HepG2 (cell line): ENCODE data around the gene TRAF5.
"Not testable (repeated sequence)": the region's sequence is repeated elsewhere in the genome, so short reads cannot be mapped to it uniquely, and the experiment has no call there.

Source experiments
- BRF2 ChIP-seq: sonication (generic); formaldehyde crosslinking; IDR thresholded peaks from 2 replicates; pipeline ENCODE4 v1.8.1; 2022; ENCODE audit warnings: mild to moderate bottlenecking, missing genetic modification reagents
- DR1 ChIP-seq: sonication (generic); formaldehyde crosslinking; IDR thresholded peaks from 2 replicates; pipeline ENCODE4 v1.8.0; 2021; ENCODE audit warnings: mild to moderate bottlenecking, missing genetic modification reagents, inconsistent platforms
- E2F5 ChIP-seq: sonication (generic); formaldehyde crosslinking; conservative IDR thresholded peaks from 2 replicates; pipeline ENCODE4 v1.4.0; 2020; ENCODE audit warnings: missing genetic modification reagents
- EHMT2 ChIP-seq: fragments of 200-600 bp; sonication (generic); IDR thresholded peaks from 2 replicates; pipeline ENCODE4 v1.7.0; 2017; ENCODE audit warnings: antibody characterized with exemption, low read depth, low read length, borderline replicate concordance
- EZH2 ChIP-seq: conservative IDR thresholded peaks from 2 replicates; pipeline ENCODE4 v1.6.1; 2012; ENCODE audit warnings: mild to moderate bottlenecking, low read depth, low read length, moderate library complexity
- ZNF619 ChIP-seq: sonication (generic); formaldehyde crosslinking; IDR thresholded peaks from 2 replicates; pipeline ENCODE4 v1.4.0; 2020; ENCODE audit warnings: mild to moderate bottlenecking, missing genetic modification reagents
- ZNF713 ChIP-seq: sonication (generic); formaldehyde crosslinking; IDR thresholded peaks from 2 replicates; pipeline ENCODE4 v1.4.0; 2020; ENCODE audit warnings: mild to moderate bottlenecking, missing genetic modification reagents
- TF ChIP-seq, protein P1 (sequence below): sonication (generic); formaldehyde crosslinking; IDR thresholded peaks from 2 replicates; pipeline ENCODE4 v1.4.0; 2020; ENCODE audit warnings: low read depth, missing genetic modification reagents
- TF ChIP-seq, protein P2 (sequence below): conservative IDR thresholded peaks from 2 replicates; pipeline ENCODE4 v1.6.1; 2018; ENCODE audit warnings: missing genetic modification reagents
- TF ChIP-seq, protein P3 (sequence below): sonication (generic); formaldehyde crosslinking; IDR thresholded peaks from 2 replicates; pipeline ENCODE4 v1.5.1; 2020; ENCODE audit warnings: mild to moderate bottlenecking, missing genetic modification reagents, moderate library complexity
- TF ChIP-seq, protein P4 (sequence below), 2 experiments: IDR thresholded peaks; 2 replicates each; pipeline ENCODE4 v1.6.1; 2011 to 2012; ENCODE audit warnings: low read length in 2 of 2, borderline replicate concordance in 1 of 2, low read depth in 1 of 2, mild to moderate bottlenecking in 1 of 2, moderate library complexity in 1 of 2

- not testable (repeated sequence) for TF ChIP-seq BRF2 (CRISPR knock-in tag); DR1 (CRISPR knock-in tag); EZH2; E2F5 (CRISPR knock-in tag); ZNF619 (CRISPR knock-in tag); ZNF713; EHMT2
- TF ChIP-seq, protein P1, sequence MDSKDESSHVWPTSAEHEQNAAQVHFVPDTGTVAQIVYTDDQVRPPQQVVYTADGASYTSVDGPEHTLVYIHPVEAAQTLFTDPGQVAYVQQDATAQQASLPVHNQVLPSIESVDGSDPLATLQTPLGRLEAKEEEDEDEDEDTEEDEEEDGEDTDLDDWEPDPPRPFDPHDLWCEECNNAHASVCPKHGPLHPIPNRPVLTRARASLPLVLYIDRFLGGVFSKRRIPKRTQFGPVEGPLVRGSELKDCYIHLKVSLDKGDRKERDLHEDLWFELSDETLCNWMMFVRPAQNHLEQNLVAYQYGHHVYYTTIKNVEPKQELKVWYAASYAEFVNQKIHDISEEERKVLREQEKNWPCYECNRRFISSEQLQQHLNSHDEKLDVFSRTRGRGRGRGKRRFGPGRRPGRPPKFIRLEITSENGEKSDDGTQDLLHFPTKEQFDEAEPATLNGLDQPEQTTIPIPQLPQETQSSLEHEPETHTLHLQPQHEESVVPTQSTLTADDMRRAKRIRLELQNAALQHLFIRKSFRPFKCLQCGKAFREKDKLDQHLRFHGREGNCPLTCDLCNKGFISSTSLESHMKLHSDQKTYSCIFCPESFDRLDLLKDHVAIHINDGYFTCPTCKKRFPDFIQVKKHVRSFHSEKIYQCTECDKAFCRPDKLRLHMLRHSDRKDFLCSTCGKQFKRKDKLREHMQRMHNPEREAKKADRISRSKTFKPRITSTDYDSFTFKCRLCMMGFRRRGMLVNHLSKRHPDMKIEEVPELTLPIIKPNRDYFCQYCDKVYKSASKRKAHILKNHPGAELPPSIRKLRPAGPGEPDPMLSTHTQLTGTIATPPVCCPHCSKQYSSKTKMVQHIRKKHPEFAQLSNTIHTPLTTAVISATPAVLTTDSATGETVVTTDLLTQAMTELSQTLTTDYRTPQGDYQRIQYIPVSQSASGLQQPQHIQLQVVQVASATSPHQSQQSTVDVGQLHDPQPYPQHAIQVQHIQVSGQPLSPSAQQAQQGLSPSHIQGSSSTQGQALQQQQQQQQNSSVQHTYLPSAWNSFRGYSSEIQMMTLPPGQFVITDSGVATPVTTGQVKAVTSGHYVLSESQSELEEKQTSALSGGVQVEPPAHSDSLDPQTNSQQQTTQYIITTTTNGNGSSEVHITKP (CRISPR knock-in tag) = not testable (repeated sequence)
- TF ChIP-seq, protein P2, sequence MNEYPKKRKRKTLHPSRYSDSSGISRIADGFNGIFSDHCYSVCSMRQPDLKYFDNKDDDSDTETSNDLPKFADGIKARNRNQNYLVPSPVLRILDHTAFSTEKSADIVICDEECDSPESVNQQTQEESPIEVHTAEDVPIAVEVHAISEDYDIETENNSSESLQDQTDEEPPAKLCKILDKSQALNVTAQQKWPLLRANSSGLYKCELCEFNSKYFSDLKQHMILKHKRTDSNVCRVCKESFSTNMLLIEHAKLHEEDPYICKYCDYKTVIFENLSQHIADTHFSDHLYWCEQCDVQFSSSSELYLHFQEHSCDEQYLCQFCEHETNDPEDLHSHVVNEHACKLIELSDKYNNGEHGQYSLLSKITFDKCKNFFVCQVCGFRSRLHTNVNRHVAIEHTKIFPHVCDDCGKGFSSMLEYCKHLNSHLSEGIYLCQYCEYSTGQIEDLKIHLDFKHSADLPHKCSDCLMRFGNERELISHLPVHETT (CRISPR knock-in tag) = not testable (repeated sequence)
- TF ChIP-seq, protein P3, sequence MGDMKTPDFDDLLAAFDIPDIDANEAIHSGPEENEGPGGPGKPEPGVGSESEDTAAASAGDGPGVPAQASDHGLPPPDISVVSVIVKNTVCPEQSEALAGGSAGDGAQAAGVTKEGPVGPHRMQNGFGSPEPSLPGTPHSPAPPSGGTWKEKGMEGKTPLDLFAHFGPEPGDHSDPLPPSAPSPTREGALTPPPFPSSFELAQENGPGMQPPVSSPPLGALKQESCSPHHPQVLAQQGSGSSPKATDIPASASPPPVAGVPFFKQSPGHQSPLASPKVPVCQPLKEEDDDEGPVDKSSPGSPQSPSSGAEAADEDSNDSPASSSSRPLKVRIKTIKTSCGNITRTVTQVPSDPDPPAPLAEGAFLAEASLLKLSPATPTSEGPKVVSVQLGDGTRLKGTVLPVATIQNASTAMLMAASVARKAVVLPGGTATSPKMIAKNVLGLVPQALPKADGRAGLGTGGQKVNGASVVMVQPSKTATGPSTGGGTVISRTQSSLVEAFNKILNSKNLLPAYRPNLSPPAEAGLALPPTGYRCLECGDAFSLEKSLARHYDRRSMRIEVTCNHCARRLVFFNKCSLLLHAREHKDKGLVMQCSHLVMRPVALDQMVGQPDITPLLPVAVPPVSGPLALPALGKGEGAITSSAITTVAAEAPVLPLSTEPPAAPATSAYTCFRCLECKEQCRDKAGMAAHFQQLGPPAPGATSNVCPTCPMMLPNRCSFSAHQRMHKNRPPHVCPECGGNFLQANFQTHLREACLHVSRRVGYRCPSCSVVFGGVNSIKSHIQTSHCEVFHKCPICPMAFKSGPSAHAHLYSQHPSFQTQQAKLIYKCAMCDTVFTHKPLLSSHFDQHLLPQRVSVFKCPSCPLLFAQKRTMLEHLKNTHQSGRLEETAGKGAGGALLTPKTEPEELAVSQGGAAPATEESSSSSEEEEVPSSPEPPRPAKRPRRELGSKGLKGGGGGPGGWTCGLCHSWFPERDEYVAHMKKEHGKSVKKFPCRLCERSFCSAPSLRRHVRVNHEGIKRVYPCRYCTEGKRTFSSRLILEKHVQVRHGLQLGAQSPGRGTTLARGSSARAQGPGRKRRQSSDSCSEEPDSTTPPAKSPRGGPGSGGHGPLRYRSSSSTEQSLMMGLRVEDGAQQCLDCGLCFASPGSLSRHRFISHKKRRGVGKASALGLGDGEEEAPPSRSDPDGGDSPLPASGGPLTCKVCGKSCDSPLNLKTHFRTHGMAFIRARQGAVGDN (CRISPR knock-in tag) = not testable (repeated sequence)
- TF ChIP-seq, protein P4, sequence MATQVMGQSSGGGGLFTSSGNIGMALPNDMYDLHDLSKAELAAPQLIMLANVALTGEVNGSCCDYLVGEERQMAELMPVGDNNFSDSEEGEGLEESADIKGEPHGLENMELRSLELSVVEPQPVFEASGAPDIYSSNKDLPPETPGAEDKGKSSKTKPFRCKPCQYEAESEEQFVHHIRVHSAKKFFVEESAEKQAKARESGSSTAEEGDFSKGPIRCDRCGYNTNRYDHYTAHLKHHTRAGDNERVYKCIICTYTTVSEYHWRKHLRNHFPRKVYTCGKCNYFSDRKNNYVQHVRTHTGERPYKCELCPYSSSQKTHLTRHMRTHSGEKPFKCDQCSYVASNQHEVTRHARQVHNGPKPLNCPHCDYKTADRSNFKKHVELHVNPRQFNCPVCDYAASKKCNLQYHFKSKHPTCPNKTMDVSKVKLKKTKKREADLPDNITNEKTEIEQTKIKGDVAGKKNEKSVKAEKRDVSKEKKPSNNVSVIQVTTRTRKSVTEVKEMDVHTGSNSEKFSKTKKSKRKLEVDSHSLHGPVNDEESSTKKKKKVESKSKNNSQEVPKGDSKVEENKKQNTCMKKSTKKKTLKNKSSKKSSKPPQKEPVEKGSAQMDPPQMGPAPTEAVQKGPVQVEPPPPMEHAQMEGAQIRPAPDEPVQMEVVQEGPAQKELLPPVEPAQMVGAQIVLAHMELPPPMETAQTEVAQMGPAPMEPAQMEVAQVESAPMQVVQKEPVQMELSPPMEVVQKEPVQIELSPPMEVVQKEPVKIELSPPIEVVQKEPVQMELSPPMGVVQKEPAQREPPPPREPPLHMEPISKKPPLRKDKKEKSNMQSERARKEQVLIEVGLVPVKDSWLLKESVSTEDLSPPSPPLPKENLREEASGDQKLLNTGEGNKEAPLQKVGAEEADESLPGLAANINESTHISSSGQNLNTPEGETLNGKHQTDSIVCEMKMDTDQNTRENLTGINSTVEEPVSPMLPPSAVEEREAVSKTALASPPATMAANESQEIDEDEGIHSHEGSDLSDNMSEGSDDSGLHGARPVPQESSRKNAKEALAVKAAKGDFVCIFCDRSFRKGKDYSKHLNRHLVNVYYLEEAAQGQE (IDR thresholded peaks at IDR 0.05; ENCODE audit: borderline replicate concordance in 1 of 2, low read depth in 1 of 2, low read length in 2 of 2) = not testable (repeated sequence)
These were observed 89.6 kb downstream of the TRAF5 start for GRCh38 chr1:211416246-211416627.
